GM18867 (cell line): ENCODE results near the gene JPH2.

ENCODE experiments used
- ATAC-seq: cut with Tn5 transposase; IDR thresholded peaks from one replicate; pipeline ENCODE4 v1.9.1; 2021; ENCODE audit warnings: mild to moderate bottlenecking, moderate library complexity; ENCODE audit not compliant: unreplicated experiment

The JPH2 gene

DNA sequence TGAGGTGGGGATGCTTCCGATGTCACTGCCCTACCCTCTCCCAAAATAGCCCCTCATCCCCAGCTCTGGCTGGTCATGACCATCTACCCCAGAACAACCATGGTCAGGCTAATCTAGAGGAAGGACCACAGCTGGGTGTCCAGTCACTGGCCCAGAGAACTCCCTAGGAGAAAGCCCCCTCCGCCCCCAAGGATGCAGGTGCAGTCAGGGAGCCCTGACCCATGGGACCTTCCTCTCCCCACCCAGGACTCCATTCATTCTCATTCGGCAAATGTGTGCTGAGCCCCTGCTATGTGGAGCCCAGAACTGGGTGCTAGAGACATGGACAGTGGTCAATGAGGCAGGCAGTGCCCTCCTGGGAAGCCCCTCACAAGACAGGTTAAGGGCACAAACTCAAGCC lies 60.5 kb downstream of the JPH2 start:
- no peak for ATAC-seq

DNA sequence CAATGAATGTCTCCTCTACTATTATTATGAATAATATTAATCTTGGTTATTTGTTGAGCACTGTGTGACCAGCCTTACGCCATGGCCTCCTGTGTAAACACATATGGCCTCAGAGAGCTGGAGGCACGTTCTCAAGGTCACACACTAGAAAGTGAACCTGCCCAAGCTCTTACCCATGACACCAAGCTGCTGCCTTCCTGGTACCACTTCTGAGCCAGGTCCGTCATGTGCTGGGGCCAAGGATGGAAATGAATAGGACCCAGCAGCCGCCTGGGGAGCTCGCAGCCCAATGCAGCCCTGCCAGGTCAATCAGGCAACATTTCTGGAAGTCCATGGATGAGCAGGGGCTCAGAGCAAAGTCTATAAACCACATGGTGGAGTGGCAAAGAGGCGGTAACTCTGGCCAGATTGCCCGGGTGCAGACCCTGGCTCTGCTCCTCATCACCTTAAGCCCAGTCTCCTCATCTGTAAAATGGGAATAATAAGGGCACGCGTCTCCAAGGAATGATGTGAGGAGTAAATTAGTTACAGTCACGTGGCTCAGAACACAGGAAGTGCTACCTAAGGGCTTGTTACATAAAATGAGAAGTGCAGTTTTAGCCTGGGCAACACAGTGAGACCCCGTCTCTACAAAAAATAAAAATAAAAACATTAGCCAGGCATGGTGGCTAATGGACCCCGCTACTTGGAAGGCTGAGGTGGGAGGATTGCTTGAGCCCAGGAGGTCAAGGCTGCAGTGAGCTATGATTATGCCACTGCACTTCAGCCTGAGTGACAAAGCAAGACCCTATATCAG lies 61.5 kb downstream of the JPH2 start:
- ATAC-seq = no peak

- ATAC-seq = no peak
These were observed 63.0 kb downstream of the JPH2 start for GRCh38 chr20:44123874-44124535.

GRCh38 chr20:44123251-44123650 lies 63.7 kb downstream of the JPH2 start:
- no peak for ATAC-seq

DNA sequence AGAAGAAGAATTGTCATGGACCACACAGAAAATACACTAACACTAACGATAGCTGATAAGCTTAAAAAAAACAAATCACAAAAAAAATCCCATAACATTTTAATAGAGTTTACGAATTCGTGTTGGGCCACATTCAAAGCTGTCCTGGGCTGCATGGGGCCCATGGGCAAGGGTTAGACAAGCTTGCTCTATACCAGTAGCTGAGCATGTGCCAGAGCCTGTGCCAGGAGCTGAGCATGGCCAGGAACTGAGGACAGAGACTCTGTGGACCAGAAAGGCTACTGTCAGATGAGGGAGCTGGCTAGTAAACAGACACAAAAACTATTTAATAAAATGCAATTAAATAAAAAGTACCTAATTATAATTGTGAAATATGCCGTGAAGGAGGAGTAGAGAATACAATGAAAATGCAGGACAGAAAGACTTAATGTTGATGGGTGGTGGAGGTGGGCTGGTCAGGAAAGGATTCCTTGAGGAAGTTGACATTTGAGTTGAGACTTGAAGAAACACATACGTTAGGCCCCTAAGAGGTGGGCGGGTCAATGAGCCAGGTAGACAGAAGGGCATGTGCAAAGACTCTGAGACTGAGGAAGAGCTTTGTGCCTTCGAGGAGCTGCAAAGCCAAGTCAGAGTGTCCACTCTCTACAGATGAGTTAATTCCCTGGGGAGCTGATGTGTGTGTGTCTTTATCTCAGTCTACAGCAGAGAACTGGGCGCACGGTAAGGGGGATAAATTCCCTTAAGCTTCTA lies 66.1 kb downstream of the JPH2 start:
- ATAC-seq = no peak

DNA sequence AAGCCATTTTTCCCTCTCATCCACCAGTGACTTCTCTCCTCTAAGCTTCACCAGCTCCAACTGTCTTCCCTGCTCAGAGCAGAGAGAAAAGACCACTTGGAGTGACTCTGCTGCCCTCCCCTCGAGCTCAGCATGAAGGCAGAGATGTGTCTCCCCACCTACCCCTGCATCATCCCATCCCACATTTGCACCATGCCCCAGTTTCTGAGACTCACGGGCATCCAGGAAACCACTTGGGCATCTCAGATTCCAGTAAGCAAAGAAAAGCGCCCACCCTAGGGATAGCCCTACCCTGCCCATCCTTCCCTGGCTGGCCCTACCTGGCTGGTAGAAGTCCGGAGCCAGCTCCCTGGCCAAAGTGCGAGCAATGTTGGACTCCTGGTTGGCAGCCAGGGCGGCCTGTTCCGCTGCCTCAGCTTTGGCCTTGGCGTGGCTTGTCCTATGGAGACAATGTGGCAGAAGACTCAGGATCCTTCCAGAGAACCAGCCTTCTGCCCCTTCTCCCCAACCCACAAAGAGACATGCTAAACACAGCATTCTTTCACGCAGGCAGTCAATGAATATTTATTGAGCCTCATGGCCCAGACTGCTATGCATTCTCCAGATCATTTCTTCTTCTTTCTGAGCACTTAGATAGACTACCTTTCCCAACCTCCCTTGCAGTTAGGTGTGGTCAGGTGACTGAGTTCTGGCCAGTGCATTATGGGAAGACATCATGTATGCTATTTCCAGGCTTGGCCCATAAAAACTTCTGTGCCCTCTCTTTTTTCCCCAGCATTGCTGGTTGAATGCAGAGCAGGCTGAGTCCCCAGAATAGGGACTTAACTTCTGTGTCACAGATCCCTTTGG lies 68.6 kb downstream of the JPH2 start:
- no peak for ATAC-seq

DNA sequence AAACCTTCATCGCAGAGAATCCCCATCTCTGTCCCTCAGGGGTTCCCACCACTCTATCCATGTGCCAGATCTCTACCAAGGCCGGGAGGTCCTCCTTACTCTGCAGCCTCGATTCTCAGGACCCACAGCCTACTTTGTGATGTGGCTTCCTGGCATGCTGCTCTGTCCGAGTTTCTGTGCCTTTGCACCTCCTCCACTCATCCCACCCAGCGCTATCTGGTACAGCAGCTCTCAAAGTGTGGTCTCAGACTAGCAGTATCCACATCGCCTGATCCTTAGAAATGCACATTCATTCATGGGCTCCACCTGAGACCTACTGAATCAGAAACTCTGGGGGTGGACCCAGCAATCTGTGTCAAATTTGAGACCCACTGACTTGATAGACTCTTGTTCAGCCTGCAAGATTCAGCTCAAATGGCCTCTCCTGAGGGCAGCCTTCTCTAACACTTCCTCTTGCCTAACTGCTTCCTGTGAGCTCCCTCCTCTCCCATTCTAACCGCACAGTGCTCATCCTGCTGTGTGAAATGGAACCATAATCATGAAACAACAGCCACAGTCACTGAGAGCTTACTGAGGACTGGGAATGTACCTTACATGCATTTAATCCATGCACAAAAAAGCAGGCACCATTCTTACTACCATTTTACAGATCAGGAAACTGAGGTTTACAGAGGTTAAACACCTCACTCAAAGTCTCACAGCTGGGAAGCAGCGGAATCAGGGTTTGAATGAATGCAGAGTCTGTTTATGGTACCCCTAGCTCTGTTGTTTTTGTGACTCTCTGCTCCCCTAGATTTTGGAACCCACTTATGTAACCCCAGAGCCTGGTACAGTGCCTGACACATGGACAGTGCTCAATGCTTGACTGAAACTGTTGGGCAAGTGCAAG lies 69.4 kb downstream of the JPH2 start:
- ATAC-seq = no peak

DNA sequence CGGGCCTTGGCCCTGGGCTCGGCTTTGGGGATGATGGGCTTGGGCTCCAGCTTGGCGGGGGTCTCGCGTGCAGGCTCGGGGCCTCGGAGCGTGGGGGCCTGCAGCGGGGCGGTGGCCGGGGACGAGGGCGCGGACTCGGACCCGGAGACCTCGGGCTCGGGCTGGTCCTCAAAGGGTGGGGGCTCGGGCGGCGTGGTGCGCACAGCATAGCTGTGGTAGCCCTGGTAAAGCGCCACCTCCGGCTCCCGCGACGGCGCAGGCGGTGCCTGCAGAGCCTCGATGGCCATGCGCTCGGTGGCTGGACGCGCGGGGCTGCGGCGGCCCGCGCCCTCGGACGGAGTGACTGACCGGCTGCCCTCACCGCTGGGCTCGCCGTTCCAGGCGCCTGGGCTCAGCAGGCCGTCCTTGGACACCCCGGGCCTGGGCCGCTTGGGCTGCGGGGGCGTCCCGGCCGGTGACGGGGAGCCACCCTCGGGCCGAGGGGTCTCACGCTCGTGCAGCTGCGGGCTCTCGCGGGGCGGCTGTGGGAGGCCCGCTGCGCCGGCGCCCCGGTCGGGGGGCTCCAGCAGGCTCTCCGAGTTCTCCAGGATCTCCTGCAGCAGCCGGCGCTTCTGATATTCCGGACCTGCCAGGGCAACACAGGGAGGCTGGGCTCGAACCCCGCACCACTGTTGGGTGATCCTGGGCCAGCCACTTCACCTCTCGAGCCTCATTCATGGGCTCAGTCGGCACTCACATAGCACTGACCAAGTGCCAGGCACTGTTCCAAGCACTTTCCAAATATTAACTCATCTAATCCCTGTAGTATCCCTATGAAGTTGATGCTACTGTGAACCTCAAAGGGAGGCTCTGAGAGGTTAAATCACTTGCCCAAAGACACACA lies 71.0 kb downstream of the JPH2 start:
- no peak for ATAC-seq

DNA sequence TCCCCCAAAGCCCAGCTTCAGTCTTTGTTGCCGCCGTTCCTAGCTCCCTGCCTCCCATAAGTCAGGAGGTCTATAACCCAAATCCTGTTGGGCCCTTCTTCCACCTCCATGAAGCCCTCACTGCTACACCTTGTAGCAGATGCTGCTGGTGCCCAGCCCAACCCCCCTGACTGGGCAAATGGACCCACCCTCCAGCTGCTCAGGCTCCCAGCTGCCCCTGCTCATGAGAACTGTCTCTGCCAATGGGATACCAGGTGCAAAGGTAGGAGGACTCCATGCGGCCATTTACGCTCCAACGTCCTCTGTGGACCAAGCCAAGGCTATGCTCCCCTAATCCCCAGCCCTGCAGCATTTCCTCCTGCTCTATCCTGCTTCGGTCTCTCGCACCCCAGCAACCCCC lies 71.8 kb downstream of the JPH2 start:
- no peak for ATAC-seq

DNA sequence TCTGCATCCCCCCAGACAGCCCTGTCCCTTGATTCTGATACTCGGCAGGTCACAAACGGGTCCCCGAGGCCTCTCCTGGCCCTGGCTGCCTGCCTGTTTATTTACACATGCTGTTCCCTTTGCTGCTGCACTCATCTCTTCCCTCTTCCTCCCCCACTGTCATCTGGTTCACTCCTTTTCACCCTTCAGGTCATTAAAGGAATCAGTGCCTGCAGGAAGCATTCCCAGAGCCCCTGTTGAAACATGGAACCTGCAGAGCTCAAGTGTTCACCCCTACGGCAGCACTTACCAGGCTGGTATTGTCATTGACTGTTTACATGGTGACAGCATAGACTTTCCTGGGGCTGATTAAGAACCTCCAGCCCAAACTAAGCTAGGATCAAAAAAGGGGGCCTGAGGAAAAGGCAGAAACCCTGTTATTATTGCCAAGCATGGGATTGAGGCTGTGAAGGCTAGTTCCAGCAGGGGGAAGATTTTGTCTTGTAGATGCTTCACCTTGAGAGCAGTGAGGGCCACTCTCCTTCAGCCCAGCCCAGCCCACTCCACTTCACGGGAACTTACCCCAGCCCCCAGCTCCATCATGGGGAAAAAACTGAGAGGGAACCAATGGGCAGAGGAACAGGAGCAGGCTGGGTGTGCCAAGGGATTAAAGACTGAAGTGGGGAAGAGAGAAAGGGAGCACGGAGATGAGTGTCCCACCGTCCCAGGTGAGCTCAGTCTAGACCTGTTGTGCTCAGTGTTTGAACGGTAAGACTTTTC lies 73.2 kb downstream of the JPH2 start:
- no peak for ATAC-seq

DNA sequence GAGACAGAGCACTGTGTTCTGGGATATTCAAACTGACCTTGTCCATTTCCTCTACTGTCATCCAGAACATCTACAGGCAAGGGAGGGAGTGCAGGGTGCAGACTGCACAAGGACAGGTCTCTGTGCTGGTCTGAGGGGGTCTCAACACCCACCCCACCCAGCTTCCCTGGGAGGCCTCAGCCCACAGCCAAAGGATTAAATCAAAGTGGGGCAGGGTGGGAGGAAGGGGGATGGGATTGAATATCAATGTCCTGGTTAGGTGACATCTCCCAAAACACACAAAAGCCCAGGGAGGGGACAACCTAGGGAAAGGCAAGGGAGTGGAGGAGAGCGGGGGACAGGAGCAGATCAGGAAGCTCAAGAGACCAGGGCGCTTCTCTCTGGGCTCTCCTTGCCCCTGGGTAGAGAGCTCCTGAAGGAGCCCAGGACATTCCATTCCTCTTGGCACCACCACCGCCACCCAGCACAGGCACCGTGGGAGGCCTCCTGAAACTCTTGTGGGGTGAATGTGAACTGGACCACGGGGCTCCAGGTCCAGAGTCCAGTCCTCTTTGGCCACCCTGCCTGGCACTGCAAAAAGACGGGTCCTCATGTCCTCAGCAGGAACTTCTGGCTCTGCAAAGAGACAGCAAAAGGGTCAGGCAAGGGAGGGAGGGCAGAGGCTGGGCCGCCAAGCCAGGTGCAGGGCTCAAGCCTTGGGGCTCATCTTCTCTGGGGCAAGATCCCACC lies 73.9 kb downstream of the JPH2 start:
- no peak for ATAC-seq

GRCh38 chr20:44112456-44112855 lies 74.5 kb downstream of the JPH2 start:
- no peak for ATAC-seq

GRCh38 chr20:44111712-44112335 lies 75.2 kb downstream of the JPH2 start:
- ATAC-seq = no peak

GRCh38 chr20:44110816-44111568 lies 76.0 kb downstream of the JPH2 start:
- ATAC-seq = no peak

GRCh38 chr20:44109951-44110361 lies 77.0 kb downstream of the JPH2 start:
- no peak for ATAC-seq

- no peak for ATAC-seq
These were observed 80.4 kb downstream of the JPH2 start for GRCh38 chr20:44106615-44107014.
